MM.1S (cell line): ENCODE data around the gene VWA1.

ENCODE experiments used
- CTCF ChIP-seq: fragments of 300-600 bp; sonication (generic); IDR thresholded peaks from 2 replicates; pipeline ENCODE4 v1.5.1; 2016; ENCODE audit warnings: antibody characterized with exemption, low read length, mixed read lengths
- EZH2 ChIP-seq: fragments of 300-600 bp; sonication (generic); optimal IDR thresholded peaks from 2 replicates; pipeline ENCODE3; 2017; ENCODE audit warnings: low read depth, mild to moderate bottlenecking, antibody characterized with exemption, low read length, mixed read lengths
- EZH2phosphoT487 ChIP-seq: fragments of 300-600 bp; sonication (generic); IDR thresholded peaks from 2 replicates; pipeline ENCODE4 v1.6.1; 2018; ENCODE audit warnings: antibody characterized with exemption, low read length

GRCh38 chr1:1433804-1434130 is 1.7 kb upstream of the VWA1 start:
- no peak for TF ChIP-seq CTCF
- TF ChIP-seq EZH2phosphoT487, result no peak
- TF ChIP-seq EZH2, result no peak
